HFFc6 (cell line): ENCODE measurements around the gene HHAT. TPM values are rescaled to one million over a fixed set of nuclear protein-coding genes. Genes with fewer than 3 reads are reported as not detected.

Experiments
- DNase-seq: peaks from one replicate; pipeline ENCODE4 v3.0.0-alpha.2; 2018
- H3K27ac Mint-ChIP-seq: 2 replicates; pipeline ENCODE4 v1.8.0; 2020; ENCODE audit warnings: mild to moderate bottlenecking, mixed read lengths
- H3K27me3 Mint-ChIP-seq: 2 replicates; pipeline ENCODE4 v1.8.0; 2021; ENCODE audit warnings: mild to moderate bottlenecking, moderate library complexity, mixed read lengths; ENCODE audit not compliant: insufficient read depth
- H3K36me3 Mint-ChIP-seq: 2 replicates; pipeline ENCODE4 v1.8.0; 2021; ENCODE audit warnings: low read depth, mixed read lengths
- H3K4me1 Mint-ChIP-seq: 2 replicates; pipeline ENCODE4 v1.8.0; 2020; ENCODE audit warnings: low read depth, mixed read lengths
- H3K4me3 Mint-ChIP-seq: 2 replicates; pipeline ENCODE4 v1.8.0; 2020; ENCODE audit warnings: mild to moderate bottlenecking, moderate library complexity, mixed read lengths
- H3K9me3 Mint-ChIP-seq: 2 replicates; pipeline ENCODE4 v1.8.0; 2020; ENCODE audit warnings: mild to moderate bottlenecking, mixed read lengths
- CTCF ChIP-seq: fragments of 200-600 bp; sonication (generic); IDR thresholded peaks from 2 replicates; pipeline ENCODE4 v1.5.0; 2021; ENCODE audit warnings: antibody characterized with exemption, mild to moderate bottlenecking
- total RNA-seq, 6 experiments: library from RNA; stranded (reverse); fragmentation: NEBNext Ultra II Directional; extraction: Animal tissue kit (Norgen Biotek cat#: 25700); gene quantifications; 2 replicates in 1 of 6; 3 replicates in 5 of 6; pipeline ENCODE4 v1.2.3, GENCODE V29; 2021

The HHAT gene
- total RNA-seq, 6 experiments from 2014 or later, result 2.8 to 3.9 (median 3.2) TPM

- Mint-ChIP-seq H3K36me3 (no peaks in the 10 kb centered on the region), H3K27me3 (no peaks in the 10 kb centered on the region; the same call in 1 of the 2 replicates), H3K4me1 (peaks cover under 1% of the 10 kb centered on the region; the same call in 1 of the 2 replicates), H3K27ac (no peak overlapping the region), H3K4me3 (no peak overlapping the region), H3K9me3 (no peaks in the 10 kb centered on the region)
- no peak for DNase-seq
- no peak for TF ChIP-seq CTCF
Observed at GRCh38 chr1:210616356-210616755, 287.7 kb downstream of the HHAT start.

- Mint-ChIP-seq H3K27ac (no peak overlapping the region), H3K36me3 (no peaks in the 10 kb centered on the region), H3K4me3 (no peak overlapping the region), H3K9me3 (no peaks in the 10 kb centered on the region), H3K4me1 (peaks cover 6% of the 10 kb centered on the region; the same call in 1 of the 2 replicates), H3K27me3 (no peaks in the 10 kb centered on the region; the same call in 1 of the 2 replicates)
- no peak for DNase-seq
- no peak for TF ChIP-seq CTCF
Observed at GRCh38 chr1:210617293-210617692, 288.6 kb downstream of the HHAT start.

GRCh38 chr1:210618369-210618768 lies 289.7 kb downstream of the HHAT start:
- TF ChIP-seq CTCF, result no peak
- DNase-seq, result no peak
- no peak overlapping the region for H3K27ac Mint-ChIP-seq
- no peaks in the 10 kb centered on the region for H3K9me3 Mint-ChIP-seq
- no peak overlapping the region for H3K4me3 Mint-ChIP-seq
- H3K4me1 Mint-ChIP-seq, result peaks cover 6% of the 10 kb centered on the region; the same call in 1 of the 2 replicates
- no peaks in the 10 kb centered on the region for H3K36me3 Mint-ChIP-seq
- H3K27me3 Mint-ChIP-seq, result no peaks in the 10 kb centered on the region; the same call in 1 of the 2 replicates

- Mint-ChIP-seq H3K9me3 (no peaks in the 10 kb centered on the region), H3K4me3 (no peak overlapping the region), H3K27me3 (peaks cover 2% of the 10 kb centered on the region), H3K36me3 (no peaks in the 10 kb centered on the region), H3K27ac (no peak overlapping the region), H3K4me1 (peaks cover 6% of the 10 kb centered on the region; the same call in 1 of the 2 replicates)
- DNase-seq, result no peak
- TF ChIP-seq CTCF, result no peak
Observed at GRCh38 chr1:210620867-210621488, 292.3 kb downstream of the HHAT start.

- no peaks in the 10 kb centered on the region for H3K9me3 Mint-ChIP-seq
- H3K27me3 Mint-ChIP-seq, result peaks cover 2% of the 10 kb centered on the region
- no peaks in the 10 kb centered on the region for H3K36me3 Mint-ChIP-seq
- H3K4me3 Mint-ChIP-seq, result no peak overlapping the region
- peaks cover 6% of the 10 kb centered on the region; the same call in 1 of the 2 replicates for H3K4me1 Mint-ChIP-seq
- no peak overlapping the region for H3K27ac Mint-ChIP-seq
- no peak for TF ChIP-seq CTCF
- no peak for DNase-seq
Observed at GRCh38 chr1:210621712-210622111, 293.0 kb downstream of the HHAT start.
